DOHH2 (cell line): ENCODE results near the gene B4GALNT4.

Experiments
- H3F3A ChIP-seq: fragments of 200-600 bp; sonication (generic), shearing (Covaris generic); 2 replicates; pipeline ENCODE4 v1.6.0; 2016; ENCODE audit warnings: antibody characterized with exemption, mild to moderate bottlenecking; ENCODE audit not compliant: control insufficient read depth, insufficient read depth
- H3K27ac ChIP-seq: fragments of 200-600 bp; sonication (generic); 2 replicates; pipeline ENCODE4 v1.5.1; 2014; ENCODE audit warnings: low read depth, mild to moderate bottlenecking, low read length, moderate library complexity
- H3K27me3 ChIP-seq: fragments of 200-600 bp; sonication (generic); 2 replicates; pipeline ENCODE4 v1.6.1; 2014; ENCODE audit warnings: mild to moderate bottlenecking, low read length, mixed read lengths; ENCODE audit not compliant: control insufficient read depth
- H3K36me3 ChIP-seq: fragments of 200-600 bp; sonication (generic); 2 replicates; pipeline ENCODE4 v1.6.1; 2014; ENCODE audit warnings: mild to moderate bottlenecking, low read length, moderate library complexity, mixed read lengths; ENCODE audit not compliant: control insufficient read depth
- H3K4me1 ChIP-seq: fragments of 200-600 bp; sonication (generic); 2 replicates; pipeline ENCODE4 v1.6.1; 2014; ENCODE audit warnings: mild to moderate bottlenecking, low read length, mixed read lengths; ENCODE audit not compliant: control insufficient read depth
- H3K4me2 ChIP-seq: fragments of 200-600 bp; sonication (generic); 2 replicates; pipeline ENCODE4 v1.6.0; 2014; ENCODE audit warnings: mild to moderate bottlenecking, low read length, moderate library complexity
- H3K4me3 ChIP-seq: fragments of 200-600 bp; sonication (generic); 2 replicates; pipeline ENCODE4 v1.5.1; 2014; ENCODE audit warnings: mild to moderate bottlenecking, low read length, mixed read lengths
- H3K79me2 ChIP-seq: fragments of 200-600 bp; sonication (generic); 2 replicates; pipeline ENCODE4 v1.6.1; 2014; ENCODE audit warnings: mild to moderate bottlenecking, low read length, mixed read lengths; ENCODE audit not compliant: control insufficient read depth
- H3K9me2 ChIP-seq: fragments of 200-600 bp; sonication (generic); replicated peaks from 2 replicates; pipeline ENCODE4 v1.6.1; 2014; ENCODE audit warnings: mild to moderate bottlenecking, low read length, mixed read lengths; ENCODE audit not compliant: control insufficient read depth
- H3K9me3 ChIP-seq: fragments of 200-600 bp; sonication (generic); 2 replicates; pipeline ENCODE4 v1.6.1; 2014; ENCODE audit warnings: antibody characterized with exemption, low read length, mixed read lengths; ENCODE audit not compliant: control insufficient read depth, insufficient read depth
- H4K20me1 ChIP-seq: fragments of 200-600 bp; sonication (generic); 2 replicates; pipeline ENCODE4 v1.6.0; 2014; ENCODE audit warnings: low read depth, mild to moderate bottlenecking, antibody characterized with exemption, low read length, moderate library complexity; ENCODE audit not compliant: control insufficient read depth, insufficient read depth
- CTCF ChIP-seq: fragments of 200-600 bp; sonication (generic); IDR thresholded peaks from one replicate; pipeline ENCODE4 v1.5.1; 2014; ENCODE audit warnings: antibody characterized with exemption, mild to moderate bottlenecking, low read depth, low read length; ENCODE audit not compliant: poor library complexity, severe bottlenecking
- EZH2phosphoT487 ChIP-seq: fragments of 200-600 bp; sonication (generic); IDR thresholded peaks from 2 replicates; pipeline ENCODE4 v1.6.1; 2017; ENCODE audit warnings: borderline replicate concordance, mild to moderate bottlenecking, antibody characterized with exemption, low read length, moderate library complexity, mixed read lengths

Gene B4GALNT4

GRCh38 chr11:377174-377865 is 8.0 kb downstream of the B4GALNT4 start:
- Histone ChIP-seq H3K36me3 (no peaks in the 10 kb centered on the region), H4K20me1 (no peaks in the 10 kb centered on the region)
- TF ChIP-seq EZH2phosphoT487 (no peak), CTCF (no peak)

GRCh38 chr11:377883-378500 is 8.7 kb downstream of the B4GALNT4 start:
- H3K9me3 ChIP-seq = peaks cover 14% of the 10 kb centered on the region; the same call in 1 of the 2 replicates

More at GRCh38 chr11:377174-377865, 8.0 kb downstream of the B4GALNT4 start:
- Histone ChIP-seq H3K4me1 (no peaks in the 10 kb centered on the region), H3K9me2 (no peaks in the 10 kb centered on the region), H3F3A (no peaks in the 10 kb centered on the region), H3K4me2 (no peak overlapping the region), H3K79me2 (no peaks in the 10 kb centered on the region), H3K9me3 (peaks cover 14% of the 10 kb centered on the region; the same call in 1 of the 2 replicates), H3K27ac (no peak overlapping the region), H3K27me3 (no peaks in the 10 kb centered on the region), H3K4me3 (no peak overlapping the region)

GRCh38 chr11:379205-380094 is 10.2 kb downstream of the B4GALNT4 start:
- H3K27me3 ChIP-seq = no peaks in the 10 kb centered on the region
- no peaks in the 10 kb centered on the region for H3K79me2 ChIP-seq
- no peaks in the 10 kb centered on the region for H3K4me1 ChIP-seq
- H4K20me1 ChIP-seq = no peaks in the 10 kb centered on the region
- no peaks in the 10 kb centered on the region for H3K36me3 ChIP-seq
- no peak for TF ChIP-seq EZH2phosphoT487
- no peak for TF ChIP-seq CTCF
- H3K4me3 ChIP-seq = no peak overlapping the region
- no peak overlapping the region for H3K4me2 ChIP-seq
- no peaks in the 10 kb centered on the region for H3K9me2 ChIP-seq
- no peak overlapping the region for H3K27ac ChIP-seq
- no peaks in the 10 kb centered on the region for H3F3A ChIP-seq
- peaks cover 7% of the 10 kb centered on the region; the same call in 1 of the 2 replicates for H3K9me3 ChIP-seq

More at GRCh38 chr11:377883-378500, 8.7 kb downstream of the B4GALNT4 start:
- no peaks in the 10 kb centered on the region for H3K36me3 ChIP-seq
- TF ChIP-seq CTCF = no peak
- TF ChIP-seq EZH2phosphoT487 = no peak
- no peaks in the 10 kb centered on the region for H3K4me1 ChIP-seq
- H3K27ac ChIP-seq = no peak overlapping the region
- no peak overlapping the region for H3K4me3 ChIP-seq
- H3K79me2 ChIP-seq = no peaks in the 10 kb centered on the region
- no peak overlapping the region for H3K4me2 ChIP-seq
- no peaks in the 10 kb centered on the region for H4K20me1 ChIP-seq
- H3K27me3 ChIP-seq = no peaks in the 10 kb centered on the region
- H3F3A ChIP-seq = no peaks in the 10 kb centered on the region
- no peaks in the 10 kb centered on the region for H3K9me2 ChIP-seq
